ENCODE results near the gene DHRS13.
"Not testable (repeated sequence)": the region's sequence is repeated elsewhere in the genome, so short reads cannot be mapped to it uniquely, and the experiment has no call there.

DHRS13 gene

DNA sequence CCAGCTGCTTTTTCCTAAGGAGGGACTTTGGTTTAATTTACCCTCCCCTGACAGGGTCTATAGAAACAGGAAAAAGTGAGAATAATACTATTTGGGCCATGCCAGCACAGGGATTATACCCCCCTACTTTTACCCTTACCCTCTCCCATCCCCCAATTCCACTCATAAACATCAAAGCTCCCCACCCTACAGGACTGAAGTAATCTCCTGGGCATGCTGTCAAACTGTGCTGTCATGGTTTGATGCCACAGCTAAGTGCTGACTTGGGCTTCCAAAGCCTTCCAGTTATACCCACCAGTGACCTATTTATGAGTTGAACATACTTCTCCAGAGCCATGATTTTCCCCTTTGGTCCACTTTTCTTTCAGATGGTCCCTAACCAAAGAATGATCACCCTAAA lies 35.7 kb upstream of the DHRS13 start:
- H3F3A ChIP-seq (ENCODE audit: insufficient read depth, low read length): peaks cover 21% of the 10 kb centered on the region
- peaks cover 99% of the 10 kb centered on the region for H3K79me2 ChIP-seq (ENCODE audit: low read length)
- TF ChIP-seq EZH2 (optimal IDR thresholded peaks at IDR 0.05; ENCODE audit: low read depth, low read length) (no peak), EZH2phosphoT487 (IDR thresholded peaks at IDR 0.05; ENCODE audit: low read length) (no peak)
- TF ChIP-seq, protein P1, sequence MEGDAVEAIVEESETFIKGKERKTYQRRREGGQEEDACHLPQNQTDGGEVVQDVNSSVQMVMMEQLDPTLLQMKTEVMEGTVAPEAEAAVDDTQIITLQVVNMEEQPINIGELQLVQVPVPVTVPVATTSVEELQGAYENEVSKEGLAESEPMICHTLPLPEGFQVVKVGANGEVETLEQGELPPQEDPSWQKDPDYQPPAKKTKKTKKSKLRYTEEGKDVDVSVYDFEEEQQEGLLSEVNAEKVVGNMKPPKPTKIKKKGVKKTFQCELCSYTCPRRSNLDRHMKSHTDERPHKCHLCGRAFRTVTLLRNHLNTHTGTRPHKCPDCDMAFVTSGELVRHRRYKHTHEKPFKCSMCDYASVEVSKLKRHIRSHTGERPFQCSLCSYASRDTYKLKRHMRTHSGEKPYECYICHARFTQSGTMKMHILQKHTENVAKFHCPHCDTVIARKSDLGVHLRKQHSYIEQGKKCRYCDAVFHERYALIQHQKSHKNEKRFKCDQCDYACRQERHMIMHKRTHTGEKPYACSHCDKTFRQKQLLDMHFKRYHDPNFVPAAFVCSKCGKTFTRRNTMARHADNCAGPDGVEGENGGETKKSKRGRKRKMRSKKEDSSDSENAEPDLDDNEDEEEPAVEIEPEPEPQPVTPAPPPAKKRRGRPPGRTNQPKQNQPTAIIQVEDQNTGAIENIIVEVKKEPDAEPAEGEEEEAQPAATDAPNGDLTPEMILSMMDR (IDR thresholded peaks at IDR 0.05; ENCODE audit: low read length): no peak
- H3K9ac ChIP-seq (ENCODE audit: low read length): no peak overlapping the region
- DNase-seq: no peak
- H2AFZ ChIP-seq (ENCODE audit: low read length): no peak overlapping the region
- H3K27ac ChIP-seq (ENCODE audit: low read length): no peak overlapping the region
- no peaks in the 10 kb centered on the region for H3K36me3 ChIP-seq (replicated peaks; ENCODE audit: insufficient read depth, low read length)
- no peaks in the 10 kb centered on the region for H3K9me2 ChIP-seq (replicated peaks; ENCODE audit: insufficient read depth, low read length)
- no peaks in the 10 kb centered on the region for H3K27me3 ChIP-seq (replicated peaks; ENCODE audit: insufficient read depth, low read length)
- 0 out of 2 replicates have a peak, but pooled peaks cover 6% of the 10 kb centered on the region for H4K20me1 ChIP-seq (ENCODE audit: insufficient read depth, low read length)
- H3K4me2 ChIP-seq (ENCODE audit: low read depth, low read length): no peak overlapping the region
- H3K4me1 ChIP-seq (ENCODE audit: low read length): peaks cover 37% of the 10 kb centered on the region
- H3K9me3 ChIP-seq (replicated peaks; ENCODE audit: insufficient read depth, low read length): no peaks in the 10 kb centered on the region
- no peak overlapping the region for H3K4me3 ChIP-seq (ENCODE audit: low read length)

DNA sequence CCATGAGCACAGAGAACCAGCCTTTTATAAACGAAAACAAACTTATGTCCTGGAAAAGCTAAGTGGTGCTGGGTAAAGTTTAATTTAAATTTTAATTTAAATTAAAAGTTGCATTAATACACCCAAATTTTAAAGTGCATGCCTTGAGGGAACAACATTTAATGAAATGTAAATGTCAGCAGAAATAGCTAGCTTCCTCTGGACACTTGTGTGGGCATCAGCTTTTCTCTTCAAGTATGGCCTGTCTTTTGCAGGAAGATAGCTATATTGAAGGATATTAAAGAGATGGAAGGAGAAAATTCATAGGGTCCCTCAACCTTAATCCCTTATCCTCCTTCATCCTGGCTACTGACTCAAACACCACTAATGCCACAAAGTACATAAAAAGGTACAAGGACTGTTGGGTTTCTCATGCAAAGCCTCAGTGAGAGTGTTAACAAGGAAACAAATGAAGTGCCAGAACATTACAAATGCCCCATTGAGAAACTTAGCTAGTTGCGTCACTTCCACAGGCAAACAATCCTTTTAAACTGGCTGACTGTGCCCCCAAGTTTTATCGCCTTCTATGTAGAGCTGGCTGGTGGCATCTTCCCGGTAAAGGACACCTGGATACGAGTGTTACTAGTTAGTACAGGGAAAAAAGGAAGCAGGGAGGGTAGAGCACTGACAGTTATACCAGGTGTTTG lies 34.3 kb upstream of the DHRS13 start:
- H3K27me3 ChIP-seq (replicated peaks; ENCODE audit: insufficient read depth, low read length): no peaks in the 10 kb centered on the region
- H3K79me2 ChIP-seq (ENCODE audit: low read length): peaks cover 100% of the 10 kb centered on the region
- H2AFZ ChIP-seq (ENCODE audit: low read length): no peak overlapping the region
- H3K9me2 ChIP-seq (replicated peaks; ENCODE audit: insufficient read depth, low read length): no peaks in the 10 kb centered on the region
- H3K36me3 ChIP-seq (replicated peaks; ENCODE audit: insufficient read depth, low read length): no peaks in the 10 kb centered on the region
- H4K20me1 ChIP-seq (ENCODE audit: insufficient read depth, low read length): 0 out of 2 replicates have a peak, but pooled peaks cover 6% of the 10 kb centered on the region
- TF ChIP-seq EZH2 (optimal IDR thresholded peaks at IDR 0.05; ENCODE audit: low read depth, low read length) (no peak), EZH2phosphoT487 (IDR thresholded peaks at IDR 0.05; ENCODE audit: low read length) (no peak)
- TF ChIP-seq, protein P1 (IDR thresholded peaks at IDR 0.05; ENCODE audit: low read length): no peak
- DNase-seq: no peak
- no peak overlapping the region; the same call in 1 of the 2 replicates for H3K9ac ChIP-seq (ENCODE audit: low read length)
- peaks cover 21% of the 10 kb centered on the region for H3F3A ChIP-seq (ENCODE audit: insufficient read depth, low read length)
- no peaks in the 10 kb centered on the region for H3K9me3 ChIP-seq (replicated peaks; ENCODE audit: insufficient read depth, low read length)
- peak overlapping the region; percentile 83 for H3K4me2 ChIP-seq (ENCODE audit: low read depth, low read length)
- H3K4me1 ChIP-seq (ENCODE audit: low read length): peaks cover 37% of the 10 kb centered on the region
- H3K4me3 ChIP-seq (ENCODE audit: low read length): peak overlapping the region; percentile 23; the same call in 1 of the 2 replicates
- H3K27ac ChIP-seq (ENCODE audit: low read length): peak overlapping the region; percentile 58; the same call in 1 of the 2 replicates

DNA sequence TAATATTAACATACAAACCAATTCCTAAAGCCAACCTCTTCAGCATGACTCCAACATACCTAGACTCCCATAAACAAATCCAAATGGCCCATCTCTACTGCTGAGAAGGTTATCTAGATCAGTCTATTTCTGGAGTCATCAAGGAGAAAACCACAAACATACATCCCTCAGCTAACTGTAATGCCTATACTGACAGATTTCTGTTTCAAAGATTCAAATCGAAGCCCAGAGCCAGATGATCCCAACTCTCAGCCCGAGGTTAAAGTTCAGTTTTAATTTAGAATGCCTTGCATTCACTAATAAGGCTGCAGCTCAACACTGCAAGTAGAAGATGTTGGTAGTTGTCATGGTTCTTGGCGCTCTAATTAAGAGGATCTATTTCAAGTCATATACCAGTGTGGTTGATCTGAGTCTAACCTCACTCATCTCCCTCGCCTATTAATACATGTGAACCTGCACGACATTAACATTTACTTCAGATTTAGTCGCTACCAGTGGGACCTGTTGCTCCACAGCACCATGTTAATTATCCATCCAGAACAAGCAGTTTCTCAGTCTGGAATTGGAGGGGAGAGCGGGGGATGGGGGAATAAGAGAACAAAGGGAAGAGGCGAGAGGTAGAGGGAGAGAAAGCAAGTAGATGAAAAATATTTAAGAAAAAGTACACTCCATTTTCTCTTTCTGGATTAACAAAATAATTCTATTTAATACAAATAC lies 33.0 kb upstream of the DHRS13 start:
- Histone ChIP-seq H3K9me2 (replicated peaks; ENCODE audit: insufficient read depth, low read length) (no peaks in the 10 kb centered on the region), H3F3A (ENCODE audit: insufficient read depth, low read length) (peaks cover 21% of the 10 kb centered on the region), H3K79me2 (ENCODE audit: low read length) (peaks cover 100% of the 10 kb centered on the region), H3K9ac (ENCODE audit: low read length) (no peak overlapping the region), H3K27me3 (replicated peaks; ENCODE audit: insufficient read depth, low read length) (no peaks in the 10 kb centered on the region), H3K4me2 (ENCODE audit: low read depth, low read length) (peak overlapping the region; percentile 83), H3K36me3 (replicated peaks; ENCODE audit: insufficient read depth, low read length) (no peaks in the 10 kb centered on the region), H2AFZ (ENCODE audit: low read length) (no peak overlapping the region), H3K27ac (ENCODE audit: low read length) (peak overlapping the region; percentile 58; the same call in 1 of the 2 replicates), H3K9me3 (replicated peaks; ENCODE audit: insufficient read depth, low read length) (no peaks in the 10 kb centered on the region), H4K20me1 (ENCODE audit: insufficient read depth, low read length) (0 out of 2 replicates have a peak, but pooled peaks cover 6% of the 10 kb centered on the region), H3K4me1 (ENCODE audit: low read length) (peaks cover 37% of the 10 kb centered on the region), H3K4me3 (ENCODE audit: low read length) (peak overlapping the region; percentile 23; the same call in 1 of the 2 replicates)
- no peak for TF ChIP-seq EZH2 (optimal IDR thresholded peaks at IDR 0.05; ENCODE audit: low read depth, low read length)
- no peak for TF ChIP-seq EZH2phosphoT487 (IDR thresholded peaks at IDR 0.05; ENCODE audit: low read length)
- TF ChIP-seq, protein P1 (IDR thresholded peaks at IDR 0.05; ENCODE audit: low read length): no peak
- DNase-seq: no peak

DNA sequence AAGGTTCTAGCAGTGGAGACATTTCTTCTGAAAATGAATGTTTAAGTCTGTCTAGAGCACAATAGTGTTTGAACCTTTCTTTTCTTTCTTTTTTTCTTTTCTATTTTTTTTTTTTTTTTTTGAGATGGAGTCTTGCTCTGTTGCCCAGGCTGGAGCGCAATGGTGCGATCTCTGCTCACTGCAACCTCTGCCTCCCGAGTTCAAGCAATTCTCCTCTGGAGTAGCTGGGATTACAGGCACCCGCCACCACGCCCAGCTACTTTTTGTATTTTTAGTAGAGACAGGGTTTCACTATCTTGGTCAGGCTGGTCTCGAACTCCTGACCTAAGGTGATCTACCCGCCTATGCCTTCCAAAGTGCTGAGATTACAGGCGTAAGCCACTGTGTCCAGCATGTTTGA lies 31.6 kb upstream of the DHRS13 start:
- Histone ChIP-seq H3K79me2 (ENCODE audit: low read length) (peaks cover 100% of the 10 kb centered on the region), H3K4me1 (ENCODE audit: low read length) (peaks cover 37% of the 10 kb centered on the region), H3F3A (ENCODE audit: insufficient read depth, low read length) (peaks cover 21% of the 10 kb centered on the region)
- H3K9ac ChIP-seq (ENCODE audit: low read length); H3K9me2 ChIP-seq (replicated peaks; ENCODE audit: insufficient read depth, low read length); H3K27ac ChIP-seq (ENCODE audit: low read length); H2AFZ ChIP-seq (ENCODE audit: low read length); H3K4me2 ChIP-seq (ENCODE audit: low read depth, low read length); H3K27me3 ChIP-seq (replicated peaks; ENCODE audit: insufficient read depth, low read length); H3K4me3 ChIP-seq (ENCODE audit: low read length); H3K36me3 ChIP-seq (replicated peaks; ENCODE audit: insufficient read depth, low read length); DNase-seq; H3K9me3 ChIP-seq (replicated peaks; ENCODE audit: insufficient read depth, low read length); H4K20me1 ChIP-seq (ENCODE audit: insufficient read depth, low read length): not testable (repeated sequence)

Data from MM.1S (cell line).